GM21447 (cell line): ENCODE data around the gene ZNF587.
A peak's percentile ranks its signal among the peaks of the same experiment; 100 is the strongest.
"Not testable (repeated sequence)": the region's sequence is repeated elsewhere in the genome, so short reads cannot be mapped to it uniquely, and the experiment has no call there.

Experiments
- ATAC-seq: cut with Tn5 transposase; IDR thresholded peaks from one replicate; pipeline ENCODE4 v1.9.1; 2021; ENCODE audit not compliant: unreplicated experiment

ZNF587 gene

DNA sequence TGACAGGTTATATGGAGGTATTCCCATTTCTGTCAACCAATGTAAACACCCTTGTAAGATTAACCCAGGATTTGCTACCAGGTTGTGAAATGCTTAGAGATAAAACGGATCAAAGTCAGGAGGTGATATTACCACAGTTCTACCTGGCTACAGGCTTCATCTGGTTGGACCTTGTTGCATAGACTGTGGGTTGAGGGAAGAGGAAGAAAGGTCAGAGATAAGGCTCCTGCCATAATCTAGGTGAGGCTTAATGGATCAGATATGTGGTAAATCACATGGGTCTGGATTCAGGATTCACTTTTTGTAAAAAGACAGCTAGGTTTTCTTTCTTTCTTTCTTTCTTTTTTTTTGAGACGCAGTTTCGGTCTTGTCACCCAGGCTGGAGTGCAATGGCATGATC is 28.2 kb upstream of the ZNF587 start:
- ATAC-seq: not testable (repeated sequence)

DNA sequence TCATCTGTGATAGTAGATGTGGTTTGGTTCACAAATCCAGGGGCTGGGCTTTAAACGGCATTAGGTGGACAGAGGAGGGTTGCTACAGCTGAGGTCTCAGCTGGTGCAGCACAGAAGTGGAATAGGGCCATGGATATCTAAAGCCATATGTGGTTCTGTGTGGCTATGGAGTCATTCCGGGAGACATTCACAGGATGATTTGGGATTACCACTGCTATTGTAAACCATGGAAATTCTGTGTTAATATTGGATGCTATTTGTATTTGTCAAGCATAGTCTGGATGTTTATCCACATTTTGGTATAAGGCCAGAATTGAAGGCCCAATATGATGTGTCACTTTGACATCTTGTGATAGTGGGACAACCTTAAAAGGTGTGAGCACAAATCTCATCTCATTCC is 26.5 kb upstream of the ZNF587 start:
- ATAC-seq: not testable (repeated sequence)

DNA sequence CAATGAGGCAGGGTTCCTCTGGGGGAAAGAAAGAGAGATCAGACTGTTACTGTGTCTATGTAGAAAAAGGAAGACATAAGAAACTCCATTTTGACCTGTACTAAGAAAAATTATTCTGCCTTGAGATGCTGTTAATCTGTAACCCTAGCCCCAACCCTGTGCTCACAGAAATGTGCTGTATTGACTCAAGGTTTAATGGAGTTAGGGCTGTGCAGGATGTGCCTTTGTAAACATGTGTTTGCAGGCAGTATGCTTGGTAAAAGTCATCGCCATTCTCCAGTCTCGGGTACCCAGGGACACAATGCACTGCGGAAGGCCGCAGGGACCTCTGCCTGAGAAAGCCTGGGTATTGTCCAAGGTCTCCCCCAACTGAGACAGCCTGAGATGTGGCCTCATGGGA is 26.1 kb upstream of the ZNF587 start:
- not testable (repeated sequence) for ATAC-seq

DNA sequence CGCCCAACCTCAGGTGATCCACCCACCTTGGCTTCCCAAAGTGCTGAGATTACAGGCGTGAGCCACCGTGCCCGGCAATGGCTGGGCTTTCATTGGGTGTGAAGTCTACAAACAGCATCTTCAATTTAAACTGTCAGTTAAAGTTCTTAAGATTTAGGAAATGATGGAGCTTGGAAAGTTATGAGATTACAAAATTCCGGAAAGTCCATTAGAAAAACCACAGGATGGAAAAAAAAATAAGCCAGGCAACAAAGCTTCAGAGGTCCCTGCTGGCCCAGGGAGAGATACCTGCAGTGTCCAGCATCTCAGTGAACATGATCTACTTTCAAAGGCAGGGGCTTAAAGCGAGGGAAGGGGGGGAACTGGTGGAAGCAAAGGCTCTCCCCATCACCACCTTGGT is 24.1 kb upstream of the ZNF587 start:
- no peak for ATAC-seq

DNA sequence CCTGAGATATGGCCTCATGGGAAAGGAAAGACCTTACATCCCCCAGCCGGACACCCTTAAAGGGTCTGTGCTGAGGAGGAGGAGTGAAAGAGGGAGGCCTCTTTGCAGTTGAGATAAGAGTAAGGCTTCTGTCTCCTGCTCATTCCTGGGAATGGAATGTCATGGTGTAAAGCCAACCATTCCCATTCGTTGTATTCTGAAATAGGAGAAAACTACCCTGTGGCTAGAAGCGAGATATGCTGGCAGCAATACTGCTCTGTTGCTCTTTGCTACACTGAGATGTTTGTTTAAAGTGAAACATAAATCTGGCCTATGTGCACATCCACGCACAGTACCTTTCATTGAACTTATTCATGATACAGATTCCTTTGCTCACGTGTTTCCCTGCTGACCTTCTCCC is 20.3 kb upstream of the ZNF587 start:
- ATAC-seq: no peak

DNA sequence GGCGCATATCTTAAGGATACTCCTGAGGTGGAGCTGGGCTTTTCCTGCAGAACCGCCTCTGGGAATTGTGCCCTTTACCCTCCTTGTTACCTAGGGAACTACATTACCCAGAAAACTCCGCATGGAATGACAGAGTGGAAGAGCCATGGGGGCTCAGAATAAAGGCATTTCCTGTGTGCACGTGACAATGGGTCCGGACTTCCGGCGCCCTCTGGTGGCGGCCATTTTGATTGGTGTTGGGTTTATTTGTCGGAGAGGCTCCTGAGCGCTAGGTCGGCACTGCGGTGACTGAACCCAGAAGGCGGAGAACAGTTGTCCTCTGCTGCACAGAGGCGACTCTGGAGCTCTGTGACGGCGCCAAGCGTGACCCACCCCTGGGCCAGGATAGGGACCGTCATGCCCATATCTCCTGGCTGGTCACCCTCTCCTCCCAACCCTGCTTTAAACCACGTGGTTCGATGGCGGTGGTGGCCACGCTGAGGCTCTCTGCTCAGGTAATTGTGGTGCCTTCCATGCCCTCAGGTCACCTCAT is 19.5 kb upstream of the ZNF587 start, which contains the start of gene ZNF587B:
Gene ZNF587B (plus strand): TSS at position 229 of the 532 bp plus-strand sequence. CDS start 230 bp downstream, at position 459.
- ATAC-seq: no peak

DNA sequence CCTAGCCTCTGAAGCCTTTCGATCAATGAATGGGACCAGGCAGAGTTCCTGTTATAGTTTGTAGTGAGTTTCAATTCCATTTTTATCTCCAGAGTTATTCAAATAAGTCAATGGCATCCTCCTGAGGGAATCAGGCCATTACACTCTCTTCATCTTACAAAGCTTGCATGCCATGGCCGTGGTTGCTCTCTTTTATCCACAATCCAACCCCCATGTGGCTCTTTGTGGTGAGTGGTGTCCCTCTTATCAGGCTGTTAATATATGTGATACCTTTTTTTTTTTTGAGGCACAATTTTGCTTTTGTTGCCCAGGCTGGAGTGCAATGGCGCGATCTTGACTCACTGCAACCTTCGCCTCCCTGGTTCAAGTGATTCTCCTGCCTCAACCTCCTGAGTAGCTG is 12.7 kb upstream of the ZNF587 start:
- not testable (repeated sequence) for ATAC-seq

DNA sequence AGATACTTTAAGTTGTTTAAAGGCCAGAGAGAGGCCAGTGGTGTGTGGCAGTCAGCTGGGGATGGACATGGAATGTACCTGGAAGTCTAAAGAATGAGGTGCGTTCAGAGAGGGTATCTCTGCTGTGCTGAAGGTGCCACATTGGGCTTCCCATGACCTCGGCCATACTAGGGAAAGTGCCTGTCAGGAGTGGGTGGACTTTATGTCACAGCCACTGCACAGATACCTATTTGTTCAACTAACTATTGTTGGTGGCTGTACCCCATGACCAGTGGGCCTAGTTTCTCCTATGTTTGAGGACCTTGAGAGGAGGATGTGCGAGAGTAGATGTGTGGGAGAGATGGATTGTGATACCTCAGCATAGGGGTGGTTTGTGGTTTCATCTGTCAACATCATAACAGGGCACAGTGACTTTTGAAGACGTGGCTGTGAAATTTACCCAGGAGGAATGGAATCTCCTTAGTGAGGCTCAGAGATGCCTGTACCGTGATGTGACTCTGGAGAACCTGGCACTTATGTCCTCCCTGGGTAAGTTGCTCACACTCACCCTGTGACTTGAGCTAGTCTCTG is 11.0 kb upstream of the ZNF587 start:
- ATAC-seq: not testable (repeated sequence)

DNA sequence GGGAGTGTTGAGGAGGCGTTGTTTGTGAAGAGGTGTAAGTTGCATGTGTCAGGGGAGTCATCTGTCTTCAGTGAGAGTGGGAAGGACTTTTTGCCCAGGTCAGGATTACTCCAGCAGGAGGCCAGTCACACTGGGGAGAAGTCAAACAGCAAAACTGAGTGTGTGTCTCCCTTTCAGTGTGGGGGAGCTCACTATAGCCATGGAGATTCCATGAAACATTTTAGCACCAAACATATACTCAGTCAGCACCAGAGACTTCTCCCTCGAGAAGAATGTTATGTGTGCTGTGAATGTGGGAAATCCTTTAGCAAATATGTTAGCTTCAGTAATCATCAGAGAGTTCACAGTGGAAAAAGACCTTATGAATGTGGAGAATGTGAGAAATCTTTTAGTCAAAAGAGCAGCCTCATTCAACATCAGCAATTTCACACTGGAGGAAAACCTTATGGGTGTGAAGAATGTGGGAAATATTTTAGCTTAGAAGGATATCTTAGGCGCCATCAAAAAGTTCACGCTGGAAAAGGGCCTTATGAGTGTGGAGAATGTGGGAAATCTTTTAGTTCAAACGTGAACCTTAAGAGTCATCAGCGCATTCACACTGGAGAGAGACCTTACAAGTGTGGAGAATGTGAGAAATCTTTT is 8.4 kb upstream of the ZNF587 start:
- no peak for ATAC-seq

DNA sequence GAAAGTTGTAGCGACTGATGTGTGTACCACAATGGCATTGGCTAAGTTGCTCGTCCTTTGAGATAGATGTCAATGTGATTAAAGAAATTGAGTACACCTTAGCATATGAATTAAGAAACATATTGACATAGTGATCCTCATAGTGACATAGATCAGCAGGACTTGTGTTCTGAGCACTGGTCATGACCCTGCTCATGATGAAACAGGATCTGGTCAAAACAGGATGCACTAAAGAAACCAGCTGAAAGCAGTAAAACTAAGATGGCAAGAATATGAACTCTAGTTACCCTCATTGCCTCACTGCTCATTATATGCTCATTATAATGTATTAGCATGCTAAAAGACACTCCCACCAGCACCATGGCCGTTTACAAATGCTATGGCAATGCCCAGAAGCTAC is 2.5 kb upstream of the ZNF587 start:
- ATAC-seq: not testable (repeated sequence)

DNA sequence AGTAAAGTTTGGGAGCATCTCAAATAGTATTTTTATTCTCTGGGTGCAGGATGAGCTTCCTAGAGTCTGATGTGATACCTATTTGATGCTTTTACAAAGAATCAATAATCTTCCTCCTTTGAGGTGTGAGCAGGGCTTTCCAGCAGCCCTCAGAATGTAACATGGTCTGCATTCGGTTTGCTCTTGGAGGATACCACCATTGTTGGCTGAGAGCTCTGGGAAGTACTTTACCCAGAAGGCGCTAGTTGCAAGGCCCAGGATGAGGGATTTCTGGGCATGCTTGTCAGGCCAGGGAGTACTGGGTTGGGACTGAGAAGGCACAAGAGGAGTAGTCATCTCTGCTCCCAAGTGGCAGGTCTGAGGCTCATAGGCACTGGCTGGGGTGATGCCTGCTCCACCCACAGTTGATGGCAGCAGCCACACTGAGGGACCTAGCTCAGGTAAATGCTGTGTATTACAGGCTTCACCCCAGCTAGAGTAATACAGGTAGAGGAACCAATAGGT is 445 bp upstream of the ZNF587 start:
- peak; percentile 26 for ATAC-seq

DNA sequence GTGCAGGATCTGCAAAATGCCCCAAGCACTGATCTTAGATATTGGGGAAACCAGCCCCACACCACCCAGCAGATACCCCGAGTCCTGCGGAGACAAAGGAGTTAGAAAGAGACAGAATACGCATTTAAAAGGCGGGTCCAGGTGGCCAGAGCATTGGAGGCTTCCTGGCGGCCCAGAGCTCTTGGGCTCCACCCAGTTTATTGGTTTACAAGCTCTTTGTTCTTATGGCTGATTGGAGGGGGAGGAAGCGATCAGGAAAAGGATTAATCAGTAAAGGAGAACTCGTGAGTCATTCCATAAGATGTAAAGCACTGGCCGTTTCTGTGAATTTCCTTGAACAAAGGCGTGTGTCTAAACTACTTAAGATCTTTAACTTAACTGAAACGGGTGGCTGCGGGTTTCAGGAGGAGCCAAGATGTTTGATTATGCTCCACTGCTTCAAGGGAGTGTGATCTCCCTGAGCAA is 926 bp downstream of the ZNF587 start:
- no peak for ATAC-seq

DNA sequence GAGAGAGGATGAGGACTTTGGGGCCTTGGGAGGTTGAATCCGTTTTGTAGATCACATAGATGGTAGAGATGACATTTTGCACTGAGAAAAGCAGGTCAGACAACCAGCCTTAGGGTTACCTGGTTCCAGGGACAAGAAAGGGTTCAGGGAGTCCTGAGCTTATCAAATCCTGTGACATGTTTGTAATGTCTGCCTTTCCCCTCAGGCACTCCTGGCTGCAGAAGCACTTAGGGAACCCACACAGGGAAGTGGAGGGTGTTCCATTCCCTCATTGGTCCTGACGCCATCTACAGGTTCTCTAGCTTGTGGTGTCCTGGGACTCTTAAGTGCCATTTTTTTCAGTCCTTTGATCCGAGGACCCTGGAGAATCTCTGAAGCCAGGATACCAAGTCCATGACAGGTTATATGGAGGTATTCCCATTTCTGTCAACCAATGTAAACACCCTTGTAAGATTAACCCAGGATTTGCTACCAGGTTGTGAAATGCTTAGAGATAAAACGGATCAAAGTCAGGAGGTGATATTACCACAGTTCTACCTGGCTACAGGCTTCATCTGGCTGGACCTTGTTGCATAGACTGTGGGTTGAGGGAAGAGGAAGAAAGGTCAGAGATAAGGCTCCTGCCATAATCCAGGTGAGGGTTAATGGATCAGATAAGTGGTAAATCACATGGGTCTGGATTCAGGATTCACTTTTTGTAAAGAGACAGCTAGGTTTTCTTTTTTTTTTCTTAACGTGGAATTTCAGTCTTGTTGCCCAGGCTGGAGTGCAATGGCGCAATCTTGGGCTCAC is 2.3 kb downstream of the ZNF587 start:
- ATAC-seq: not testable (repeated sequence)

DNA sequence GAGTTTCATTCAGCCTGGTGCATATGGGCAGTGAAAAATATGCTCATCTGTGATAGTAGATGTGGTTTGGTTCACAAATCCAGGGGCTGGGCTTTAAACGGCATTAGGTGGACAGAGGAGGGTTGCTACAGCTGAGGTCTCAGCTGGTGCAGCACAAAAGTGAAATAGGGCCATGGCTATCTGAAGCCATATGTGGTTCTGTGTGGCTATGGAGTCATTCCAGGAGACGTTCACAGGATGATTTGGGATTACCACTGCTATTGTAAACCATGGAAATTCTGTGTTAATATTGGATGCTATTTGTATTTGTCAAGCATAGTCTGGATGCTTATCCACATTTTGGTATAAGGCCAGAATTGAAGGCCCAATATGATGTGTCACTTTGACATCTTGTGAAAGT is 4.5 kb downstream of the ZNF587 start:
- ATAC-seq: not testable (repeated sequence)

DNA sequence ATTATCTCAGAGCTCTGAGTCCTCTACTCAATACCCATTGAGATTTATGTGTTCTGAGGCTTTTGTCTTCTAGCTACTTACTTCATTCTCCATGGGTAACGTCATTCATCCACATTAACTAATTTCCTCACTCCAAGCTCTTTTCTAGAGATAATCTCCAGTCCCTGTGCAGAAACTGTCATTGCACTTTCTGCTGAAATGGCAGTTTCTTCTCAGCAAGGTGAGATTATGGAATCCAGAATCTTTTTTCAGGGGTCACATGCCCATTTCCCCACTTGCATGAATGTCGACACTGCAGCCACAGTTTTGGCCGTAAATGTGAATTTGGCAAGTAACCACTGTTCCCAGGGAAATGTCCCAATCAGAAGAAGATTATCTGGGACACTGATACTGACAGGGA is 12.7 kb downstream of the ZNF587 start:
- ATAC-seq: not testable (repeated sequence)

DNA sequence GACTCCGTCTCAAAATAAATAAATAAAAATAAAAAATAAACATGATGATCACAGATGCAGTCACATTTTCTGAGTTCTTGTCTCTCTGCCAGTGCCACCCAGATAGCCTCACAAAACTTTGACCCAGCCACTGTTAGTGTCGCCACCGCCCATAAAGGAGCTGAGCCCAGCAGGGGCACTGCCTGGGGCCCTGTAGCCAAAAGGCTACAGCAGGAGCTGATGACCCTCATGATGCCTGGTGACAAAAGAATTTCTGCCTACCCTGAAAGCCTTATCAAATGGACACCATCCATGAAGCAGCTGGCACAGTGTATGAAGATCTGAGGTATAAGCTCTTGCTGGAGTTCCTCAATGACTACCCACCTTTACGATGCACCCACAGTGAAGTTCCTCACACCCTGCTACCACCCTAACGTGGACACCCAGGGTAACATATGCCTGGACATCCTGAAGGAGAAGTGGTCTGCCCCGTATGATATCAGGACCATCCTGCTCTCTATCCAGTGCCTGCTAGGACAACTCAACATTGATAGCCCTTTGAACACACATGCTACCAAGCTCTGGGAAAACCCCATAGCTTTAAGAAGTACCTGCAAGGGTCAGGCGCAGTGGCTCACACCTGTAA is 18.3 kb downstream of the ZNF587 start:
- ATAC-seq: no peak

DNA sequence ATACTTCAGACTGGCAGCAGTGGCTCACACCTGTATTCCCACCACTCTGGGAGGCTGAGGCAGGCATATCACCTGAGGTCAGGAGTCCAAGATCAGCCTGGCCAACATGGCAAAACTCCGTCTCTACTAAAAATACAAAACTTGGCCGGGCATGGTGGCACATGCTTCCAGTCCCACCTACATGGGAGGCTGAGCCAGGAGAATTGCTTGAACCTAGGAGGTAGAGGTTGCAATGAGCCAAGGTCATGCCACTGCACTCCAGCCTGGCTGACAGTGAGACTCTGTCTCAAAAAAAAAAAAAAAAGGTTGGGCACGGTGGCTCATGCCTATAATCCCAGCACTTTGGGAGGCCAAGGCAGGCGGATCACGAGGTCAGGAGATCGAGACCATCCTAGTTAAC is 20.0 kb downstream of the ZNF587 start:
- ATAC-seq: not testable (repeated sequence)

DNA sequence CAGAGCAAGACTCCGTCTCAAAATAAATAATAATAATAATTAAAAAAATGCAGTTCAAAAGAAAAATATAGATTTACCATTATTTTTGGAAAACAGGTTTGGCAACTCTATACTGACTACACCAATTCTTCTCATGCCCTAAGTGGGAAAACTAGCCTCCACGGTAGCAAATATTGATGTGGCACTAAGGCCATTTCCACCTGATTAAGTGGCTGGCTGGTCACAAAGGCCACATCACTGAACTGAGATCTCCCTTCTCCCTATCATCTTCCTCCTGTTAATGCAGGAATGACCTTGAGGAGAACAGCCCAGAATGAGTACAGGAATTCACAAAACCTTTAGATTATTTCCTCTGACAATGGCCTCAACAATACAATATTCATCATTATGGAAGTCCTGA is 20.6 kb downstream of the ZNF587 start:
- no peak for ATAC-seq

DNA sequence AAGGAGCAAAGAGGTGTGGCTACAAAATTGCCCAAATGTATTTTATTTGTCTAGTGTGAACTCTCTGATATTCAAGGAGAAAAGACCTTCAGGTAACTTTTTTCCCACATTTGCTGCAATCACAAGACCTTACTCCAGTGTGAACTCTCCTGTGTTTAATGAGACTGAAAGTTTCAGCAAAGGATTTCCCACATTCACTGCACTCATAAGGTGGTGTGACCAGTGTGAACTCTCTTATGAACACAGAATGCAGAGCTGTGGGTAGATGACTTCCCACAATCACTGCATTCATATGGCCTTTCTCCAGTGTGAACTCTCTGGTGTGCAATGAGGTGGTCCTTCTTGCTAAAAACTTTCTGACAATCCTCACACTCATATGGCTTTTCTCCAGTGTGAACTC is 22.8 kb downstream of the ZNF587 start:
- no peak for ATAC-seq

DNA sequence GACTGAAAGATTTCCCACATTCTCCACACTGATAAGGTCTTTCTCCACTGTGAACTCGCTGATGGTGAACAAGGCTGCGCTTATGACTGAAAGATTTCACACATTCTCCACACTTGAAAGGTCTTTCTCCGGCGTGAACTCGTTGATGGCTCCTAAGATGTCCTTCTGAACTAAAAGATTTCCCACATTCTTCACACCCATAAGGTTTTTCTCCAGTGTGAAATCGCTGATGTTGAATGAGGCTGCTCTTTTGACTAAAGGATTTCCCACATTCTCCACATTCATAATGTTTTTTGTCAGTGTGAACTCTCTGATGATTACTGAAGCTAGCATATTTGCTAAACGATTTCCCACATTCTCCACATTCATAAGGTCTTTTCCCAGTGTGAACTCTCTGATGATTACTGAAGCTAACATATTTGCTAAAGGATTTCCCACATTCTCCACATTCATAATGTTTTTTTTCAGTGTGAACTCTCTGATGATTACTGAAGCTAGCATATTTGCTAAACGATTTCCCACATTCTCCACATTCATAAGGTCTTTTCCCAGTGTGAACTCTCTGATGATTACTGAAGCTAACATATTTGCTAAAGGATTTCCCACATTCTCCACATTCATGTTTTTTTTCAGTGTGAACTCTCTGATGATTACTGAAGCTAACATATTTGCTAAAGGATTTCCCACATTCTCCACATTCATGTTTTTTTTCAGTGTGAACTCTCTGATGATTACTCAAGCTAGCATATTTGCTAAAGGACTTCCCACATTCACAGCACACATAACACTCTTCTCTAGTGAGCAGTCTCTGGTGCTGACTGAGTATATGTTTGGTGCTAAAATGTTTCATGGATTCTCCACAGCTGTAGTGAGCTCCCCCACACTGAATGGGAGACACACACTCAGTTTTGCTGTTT is 24.5 kb downstream of the ZNF587 start:
- not testable (repeated sequence) for ATAC-seq
